GM18861 (cell line): ENCODE data around the gene MCC.

Experiments
- ATAC-seq: cut with Tn5 transposase; IDR thresholded peaks from one replicate; pipeline ENCODE4 v1.9.1; 2021; ENCODE audit not compliant: unreplicated experiment

MCC gene

GRCh38 chr5:113123618-113124017 lies 364.6 kb downstream of the MCC start:
- no peak for ATAC-seq

GRCh38 chr5:113122053-113122452 lies 366.2 kb downstream of the MCC start:
- no peak for ATAC-seq

GRCh38 chr5:113119246-113119924 lies 368.9 kb downstream of the MCC start:
- no peak for ATAC-seq

DNA sequence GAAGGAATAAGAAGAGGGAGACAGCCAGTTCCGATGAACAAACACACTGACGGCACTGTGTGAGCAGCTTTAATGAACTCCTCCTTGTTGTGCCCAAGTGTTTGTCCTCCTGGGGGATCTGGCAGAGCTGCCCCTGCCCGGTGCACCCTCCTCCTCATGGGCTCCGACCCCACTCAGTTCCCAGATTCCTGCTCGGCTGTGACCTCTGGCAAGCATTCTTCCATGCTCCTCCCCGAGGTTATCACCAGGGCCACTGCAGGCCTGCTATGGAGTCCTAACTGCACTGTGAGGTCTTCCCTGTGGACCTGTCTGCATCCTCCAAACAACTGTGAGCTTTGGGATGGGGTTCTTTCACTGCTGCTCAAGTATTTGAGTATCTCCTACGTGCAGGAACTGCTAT lies 369.5 kb downstream of the MCC start:
- no peak for ATAC-seq

GRCh38 chr5:113118298-113118697 lies 370.0 kb downstream of the MCC start:
- ATAC-seq, result no peak

DNA sequence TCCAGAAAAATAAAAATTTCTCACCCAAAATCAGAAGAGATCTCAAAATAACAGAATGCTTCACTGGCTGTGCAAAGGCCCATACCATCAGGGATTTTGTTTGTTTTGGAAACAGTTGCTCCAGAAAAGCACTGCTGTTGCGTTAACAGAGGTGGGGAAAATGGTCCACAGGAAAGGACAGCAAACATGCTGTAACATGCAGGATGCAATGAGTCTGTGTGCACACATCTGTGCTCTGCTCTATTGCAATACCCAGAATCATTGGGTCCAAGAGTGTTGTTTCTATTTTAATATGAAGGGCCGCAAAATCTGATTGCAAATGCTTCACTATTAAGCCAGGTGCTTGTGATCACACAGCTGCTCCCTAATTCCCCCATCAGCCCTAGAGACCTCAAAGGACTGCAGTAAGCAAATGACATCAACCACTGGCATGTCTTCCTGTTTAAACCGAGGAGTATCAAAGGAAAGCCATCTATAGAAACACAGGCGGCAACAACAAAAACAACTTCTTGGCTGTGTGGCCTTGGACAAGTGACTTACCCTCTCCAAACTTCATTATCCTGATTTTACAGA lies 370.6 kb downstream of the MCC start:
- no peak for ATAC-seq

GRCh38 chr5:113115956-113116355 lies 372.3 kb downstream of the MCC start:
- ATAC-seq, result no peak

- no peak for ATAC-seq
Observed at GRCh38 chr5:113115061-113115460, 373.2 kb downstream of the MCC start.

- no peak for ATAC-seq
Observed at GRCh38 chr5:113114559-113114958, 373.7 kb downstream of the MCC start.

- no peak for ATAC-seq
Observed at GRCh38 chr5:113112435-113112834, 375.8 kb downstream of the MCC start.

- ATAC-seq, result no peak
Observed at GRCh38 chr5:113110117-113110516, 378.1 kb downstream of the MCC start.

- no peak for ATAC-seq
Observed at GRCh38 chr5:113109344-113109743, 378.9 kb downstream of the MCC start.

DNA sequence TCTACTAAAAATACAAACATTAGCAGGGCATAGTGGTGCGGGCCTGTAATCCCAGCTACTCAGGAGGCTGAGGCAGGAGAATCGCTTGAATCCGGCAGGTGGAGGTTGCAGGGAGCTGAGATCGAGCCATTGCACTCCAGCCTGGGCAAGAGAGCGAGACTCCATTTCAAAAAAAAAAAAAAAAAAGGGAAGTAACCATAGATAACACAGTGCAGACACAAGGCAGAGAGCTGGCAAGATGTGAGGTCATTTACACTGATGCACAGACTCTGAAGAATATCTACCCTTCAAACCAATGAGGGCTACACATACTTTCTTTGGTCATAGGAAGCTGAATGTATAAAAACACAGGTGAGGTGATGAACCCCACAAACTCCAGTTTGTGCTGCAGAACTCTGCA lies 379.8 kb downstream of the MCC start:
- ATAC-seq, result no peak

DNA sequence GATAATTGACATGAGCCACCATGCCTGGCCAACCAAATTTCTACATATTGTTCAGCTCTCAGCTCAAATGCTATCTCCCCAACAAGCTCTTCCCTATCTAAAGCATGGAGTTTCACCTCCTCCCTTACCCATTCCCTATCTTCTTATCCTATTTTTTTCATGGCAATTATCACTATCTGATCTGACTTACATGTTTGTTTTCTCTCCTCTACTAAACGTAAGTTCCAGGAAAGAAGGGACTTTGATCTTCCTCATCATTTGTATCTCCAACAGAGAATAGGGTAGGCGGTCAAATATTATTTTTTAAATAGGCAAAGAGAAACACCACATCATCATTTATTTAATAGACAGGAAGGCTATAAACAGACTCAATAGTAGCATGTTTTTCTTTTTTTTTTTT lies 381.4 kb downstream of the MCC start:
- no peak for ATAC-seq

DNA sequence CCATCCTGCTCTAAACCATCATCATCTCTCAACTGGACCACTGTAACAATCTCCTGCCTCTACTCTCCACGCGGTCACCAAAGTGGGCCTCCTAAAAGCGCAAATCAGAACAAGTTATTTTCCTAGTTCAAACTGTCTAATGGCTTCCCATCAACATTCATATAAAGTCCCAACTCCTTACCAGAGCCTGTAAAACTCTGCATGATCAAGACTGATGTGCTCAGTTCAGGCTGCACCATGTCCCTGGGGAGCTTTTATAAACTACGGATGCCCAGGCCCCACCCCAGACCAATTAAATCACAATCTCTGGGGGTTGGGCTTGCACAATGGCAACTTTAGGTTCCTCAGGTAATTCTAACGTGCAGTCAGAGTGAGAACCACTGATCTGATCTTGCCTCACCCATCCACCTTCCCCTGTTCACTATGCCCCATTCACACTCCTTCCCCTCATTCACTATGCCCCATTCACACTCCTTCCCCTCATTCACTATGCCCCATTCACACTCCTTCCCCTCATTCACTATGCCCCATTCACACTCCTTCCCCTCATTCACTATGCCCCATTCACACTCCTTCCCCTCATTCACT lies 382.5 kb downstream of the MCC start:
- ATAC-seq, result no peak

GRCh38 chr5:113103330-113103729 lies 384.9 kb downstream of the MCC start:
- ATAC-seq, result no peak

GRCh38 chr5:113102121-113102531 lies 386.1 kb downstream of the MCC start:
- ATAC-seq, result no peak

DNA sequence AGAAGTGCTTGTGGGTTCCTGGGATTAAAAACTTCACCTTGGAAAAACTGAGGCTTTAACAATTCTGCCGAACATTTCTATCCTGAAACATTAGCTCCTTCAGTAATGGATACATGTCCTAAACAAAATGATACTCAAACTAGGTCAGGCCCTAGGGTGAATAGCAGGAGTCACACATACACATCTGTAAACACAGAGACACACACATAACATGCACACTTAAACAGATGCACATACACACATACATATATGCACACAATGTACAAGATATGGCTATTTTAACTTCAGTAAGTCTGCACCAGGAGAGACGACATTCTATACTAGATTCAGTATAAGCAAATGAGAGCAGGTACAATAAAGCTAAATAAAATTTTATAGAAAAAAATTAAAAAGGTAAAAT lies 387.3 kb downstream of the MCC start:
- ATAC-seq, result no peak

DNA sequence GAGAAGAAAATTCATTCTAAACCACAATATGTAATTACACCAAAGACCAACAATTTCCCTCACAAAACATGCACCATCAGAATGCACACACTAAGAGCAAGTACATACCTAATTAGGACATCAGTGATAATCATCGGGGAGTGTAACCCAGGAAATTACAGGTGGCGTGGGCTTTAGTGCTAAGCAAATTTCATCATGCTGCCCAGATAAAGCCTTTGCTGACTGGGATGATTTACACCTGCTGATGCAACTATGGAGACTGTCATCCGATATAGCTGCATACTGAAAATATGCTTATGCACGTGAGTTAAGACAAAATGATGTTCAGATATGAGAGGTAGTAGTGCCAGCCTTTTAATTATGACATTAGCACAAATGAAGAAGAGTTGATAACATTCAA lies 388.4 kb downstream of the MCC start:
- no peak for ATAC-seq

DNA sequence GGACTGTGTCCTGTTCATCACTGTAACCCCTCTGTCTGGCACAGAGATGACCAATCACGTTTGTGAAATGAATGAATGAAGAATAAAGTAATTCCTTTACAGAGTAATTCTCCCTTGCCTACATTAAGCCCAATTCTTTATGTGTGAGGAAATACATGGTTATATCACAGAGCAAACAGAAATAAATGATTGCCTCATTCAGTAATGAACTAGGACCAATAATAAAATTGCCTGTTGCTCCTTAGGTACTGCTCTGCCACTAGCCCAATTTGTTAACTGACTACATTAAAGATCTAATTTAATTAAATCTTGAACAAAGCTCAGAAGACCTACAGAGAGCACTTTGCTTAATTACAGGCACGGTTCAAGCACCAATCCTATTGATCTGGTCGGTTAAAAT lies 389.9 kb downstream of the MCC start:
- no peak for ATAC-seq

DNA sequence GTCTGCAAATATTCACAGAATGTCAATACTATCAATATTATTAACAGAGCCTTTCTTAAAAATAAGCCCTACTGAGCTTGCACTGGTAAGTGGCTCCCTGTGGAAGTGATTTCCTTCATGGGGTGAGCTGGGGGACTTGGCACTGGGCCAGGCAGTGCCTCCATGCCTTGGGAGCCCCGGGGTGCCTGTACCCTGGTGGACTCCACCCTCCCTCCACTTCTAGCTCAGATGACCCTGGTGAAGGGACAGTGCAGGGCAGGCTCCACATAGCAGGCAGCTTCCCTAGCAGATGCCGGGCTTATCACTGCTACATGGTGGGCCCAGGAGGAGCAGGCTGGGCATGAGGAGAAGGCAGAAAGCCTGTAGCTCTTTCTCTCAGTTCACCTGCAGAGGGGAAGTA lies 392.4 kb downstream of the MCC start:
- no peak for ATAC-seq

DNA sequence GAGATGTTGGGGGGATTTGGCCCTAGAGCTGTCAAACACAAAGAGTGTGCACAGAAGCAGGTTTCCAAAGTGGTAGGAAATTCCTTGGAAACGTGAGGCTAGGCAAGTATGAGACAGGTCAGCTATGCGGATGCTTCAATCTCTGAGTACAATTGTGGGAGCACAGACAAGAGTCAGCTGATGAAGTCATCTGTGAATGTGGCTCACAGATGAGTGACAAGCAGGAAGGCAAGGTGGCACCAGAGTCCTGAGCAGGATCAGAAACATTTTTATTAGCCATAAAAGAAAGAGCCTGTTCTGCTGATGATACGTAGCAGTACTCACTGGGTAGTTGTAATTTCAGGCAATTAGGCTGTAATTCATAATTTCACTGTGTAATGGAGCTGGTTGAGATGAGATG lies 394.7 kb downstream of the MCC start:
- no peak for ATAC-seq

DNA sequence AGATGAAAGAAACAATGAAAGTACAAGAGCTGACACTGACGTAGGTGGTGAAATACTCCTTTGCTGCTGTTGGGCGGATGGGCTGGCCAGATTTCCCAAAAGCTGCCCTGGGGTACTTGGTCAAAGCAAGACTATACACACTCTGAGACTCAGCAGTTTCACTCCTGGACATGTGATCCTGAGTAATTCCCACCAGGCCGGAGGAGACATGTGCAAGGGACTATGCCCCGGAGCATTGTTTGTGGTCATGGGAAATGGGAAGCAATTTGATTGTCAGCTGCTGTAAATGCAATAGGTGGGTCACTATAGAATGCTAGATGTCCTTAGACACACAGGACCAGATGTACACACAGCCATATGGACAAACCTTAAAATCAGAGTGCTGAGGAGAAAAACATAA lies 395.6 kb downstream of the MCC start:
- ATAC-seq, result no peak
